ENCODE measurements around the gene ABHD17A. TPM values are rescaled to one million over a fixed set of nuclear protein-coding genes. Genes with fewer than 3 reads are reported as not detected.

The ABHD17A gene
- total RNA-seq, 1 experiment from 2014 or later: 47.5 TPM

DNA sequence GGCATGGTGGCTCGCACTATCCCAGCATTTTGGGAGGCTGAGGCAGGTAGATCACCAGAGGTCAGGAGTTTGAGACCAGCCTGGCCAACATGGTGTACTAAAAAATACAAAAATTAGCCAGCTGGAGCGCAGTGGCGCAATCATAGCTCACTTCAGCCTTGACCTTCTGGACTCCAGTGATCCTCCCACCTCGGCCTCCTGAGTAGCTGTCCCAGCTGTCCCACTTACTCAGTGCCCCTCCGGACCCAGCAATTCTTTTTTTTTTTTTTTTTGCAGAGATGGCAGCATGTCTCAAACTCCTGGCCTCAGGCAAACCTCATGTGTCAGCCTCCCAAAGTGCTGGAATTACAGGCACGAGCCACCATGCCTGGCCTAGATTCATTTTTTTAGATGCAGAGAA lies 17.6 kb upstream of the ABHD17A start:
- Mint-ChIP-seq H3K4me3 (no peak overlapping the region), H3K27me3 (ENCODE audit: low read depth) (peaks cover 7% of the 10 kb centered on the region), H3K9me3 (no peaks in the 10 kb centered on the region; a peak in 2 of 5 replicates), H3K36me3 (ENCODE audit: insufficient read depth in 1 of 3, low read depth in 3 of 3) (peaks cover 5 to 8% (median 5%) of the 10 kb centered on the region in 3 experiments; a peak in 5 of 7 replicates), H3K27ac (no peak overlapping the region), H3K4me1 (peaks cover 11 to 17% of the 10 kb centered on the region in 2 experiments)
- Histone ChIP-seq H3K4me1 (ENCODE audit: insufficient read depth, low read length) (0 out of 2 replicates have a peak, but pooled peaks cover 2% of the 10 kb centered on the region), H3K56ac (ENCODE audit: insufficient read length, low read depth, low read length) (no peak overlapping the region), H4K91ac (ENCODE audit: insufficient read length, low read depth, low read length) (no peak overlapping the region), H4K20me1 (ENCODE audit: control insufficient read depth, insufficient read depth, insufficient read length) (no peaks in the 10 kb centered on the region), H2BK15ac (ENCODE audit: low read depth, low read length) (no peak overlapping the region), H2AFZ (ENCODE audit: low read length) (no peak overlapping the region), H2BK20ac (ENCODE audit: low read depth, low read length, poor library complexity, severe bottlenecking) (no peak overlapping the region), H3K4ac (ENCODE audit: low read depth, low read length) (no peak overlapping the region), H4K5ac (ENCODE audit: insufficient read length, low read depth, low read length) (no peak overlapping the region), H2BK12ac (ENCODE audit: insufficient read length, low read depth, low read length) (no peak overlapping the region), H3K27ac (ENCODE audit: insufficient read length, low read depth, low read length) (no peak overlapping the region), H3K4me2 (ENCODE audit: insufficient read depth, insufficient read length, low read length) (no peak overlapping the region), H3K9me3 (ENCODE audit: control insufficient read depth, low read depth, low read length) (no peaks in the 10 kb centered on the region), H2AK5ac (ENCODE audit: insufficient read length, low read length) (no peak overlapping the region), H3K14ac (ENCODE audit: insufficient read depth, low read length) (no peak overlapping the region), H3K79me1 (ENCODE audit: insufficient read depth, low read depth, low read length, poor library complexity, severe bottlenecking) (no peaks in the 10 kb centered on the region), H2BK5ac (ENCODE audit: insufficient read length, low read length) (no peak overlapping the region), H3K79me2 (ENCODE audit: insufficient read depth, low read length) (peaks cover 6% of the 10 kb centered on the region; the same call in 1 of the 2 replicates), H3K27me3 (ENCODE audit: insufficient read depth, low read length) (no peaks in the 10 kb centered on the region), H2BK120ac (ENCODE audit: low read depth, low read length, poor library complexity, severe bottlenecking) (peak overlapping the region; percentile 2), H3K18ac (ENCODE audit: insufficient read length, low read depth, low read length) (no peak overlapping the region), H3K23ac (ENCODE audit: insufficient read length, low read depth, low read length) (no peak overlapping the region), H3K23me2 (ENCODE audit: insufficient read length, low read depth, low read length, poor library complexity, severe bottlenecking) (peaks cover 6% of the 10 kb centered on the region), H4K8ac (replicated peaks; ENCODE audit: insufficient read length, low read depth, low read length) (no peak overlapping the region), H3K9ac (ENCODE audit: extremely low read depth, insufficient read length, low read length) (no peak overlapping the region), H3T11ph (ENCODE audit: low read length) (no peak overlapping the region)
- WGBS (ENCODE audit: extremely low coverage, insufficient read length, low lambda C conversion rate): no CpG with 5 or more reads among the region's 6 CpGs
- TF ChIP-seq, protein P1, sequence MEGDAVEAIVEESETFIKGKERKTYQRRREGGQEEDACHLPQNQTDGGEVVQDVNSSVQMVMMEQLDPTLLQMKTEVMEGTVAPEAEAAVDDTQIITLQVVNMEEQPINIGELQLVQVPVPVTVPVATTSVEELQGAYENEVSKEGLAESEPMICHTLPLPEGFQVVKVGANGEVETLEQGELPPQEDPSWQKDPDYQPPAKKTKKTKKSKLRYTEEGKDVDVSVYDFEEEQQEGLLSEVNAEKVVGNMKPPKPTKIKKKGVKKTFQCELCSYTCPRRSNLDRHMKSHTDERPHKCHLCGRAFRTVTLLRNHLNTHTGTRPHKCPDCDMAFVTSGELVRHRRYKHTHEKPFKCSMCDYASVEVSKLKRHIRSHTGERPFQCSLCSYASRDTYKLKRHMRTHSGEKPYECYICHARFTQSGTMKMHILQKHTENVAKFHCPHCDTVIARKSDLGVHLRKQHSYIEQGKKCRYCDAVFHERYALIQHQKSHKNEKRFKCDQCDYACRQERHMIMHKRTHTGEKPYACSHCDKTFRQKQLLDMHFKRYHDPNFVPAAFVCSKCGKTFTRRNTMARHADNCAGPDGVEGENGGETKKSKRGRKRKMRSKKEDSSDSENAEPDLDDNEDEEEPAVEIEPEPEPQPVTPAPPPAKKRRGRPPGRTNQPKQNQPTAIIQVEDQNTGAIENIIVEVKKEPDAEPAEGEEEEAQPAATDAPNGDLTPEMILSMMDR (conservative IDR thresholded peaks at IDR 0.05): no peak
- DNase-seq: no peak
